ENCODE measurements around the gene STK16.

DNA sequence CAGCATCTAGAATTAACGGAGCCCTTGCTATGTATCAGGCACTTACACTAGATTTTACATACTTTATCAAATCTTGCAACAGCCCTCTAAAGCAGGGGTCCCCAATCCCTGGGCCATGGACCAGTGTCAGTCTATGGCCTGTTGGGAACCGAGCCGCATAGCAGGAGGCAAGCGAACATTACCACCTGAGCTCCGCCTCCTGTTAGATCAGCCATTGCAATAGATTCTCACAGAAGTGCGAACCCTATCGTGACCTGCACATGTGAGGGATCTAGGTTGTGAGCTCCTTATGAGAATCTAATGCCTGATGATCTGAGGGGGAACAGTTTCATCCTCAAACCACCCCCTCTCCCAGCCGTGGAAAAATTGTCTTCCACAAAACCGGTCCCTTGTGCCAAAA, 47.3 kb downstream of the STK16 start:
- TF ChIP-seq JUND (IDR thresholded peaks at IDR 0.05) = no peak
- TF ChIP-seq, protein P1, sequence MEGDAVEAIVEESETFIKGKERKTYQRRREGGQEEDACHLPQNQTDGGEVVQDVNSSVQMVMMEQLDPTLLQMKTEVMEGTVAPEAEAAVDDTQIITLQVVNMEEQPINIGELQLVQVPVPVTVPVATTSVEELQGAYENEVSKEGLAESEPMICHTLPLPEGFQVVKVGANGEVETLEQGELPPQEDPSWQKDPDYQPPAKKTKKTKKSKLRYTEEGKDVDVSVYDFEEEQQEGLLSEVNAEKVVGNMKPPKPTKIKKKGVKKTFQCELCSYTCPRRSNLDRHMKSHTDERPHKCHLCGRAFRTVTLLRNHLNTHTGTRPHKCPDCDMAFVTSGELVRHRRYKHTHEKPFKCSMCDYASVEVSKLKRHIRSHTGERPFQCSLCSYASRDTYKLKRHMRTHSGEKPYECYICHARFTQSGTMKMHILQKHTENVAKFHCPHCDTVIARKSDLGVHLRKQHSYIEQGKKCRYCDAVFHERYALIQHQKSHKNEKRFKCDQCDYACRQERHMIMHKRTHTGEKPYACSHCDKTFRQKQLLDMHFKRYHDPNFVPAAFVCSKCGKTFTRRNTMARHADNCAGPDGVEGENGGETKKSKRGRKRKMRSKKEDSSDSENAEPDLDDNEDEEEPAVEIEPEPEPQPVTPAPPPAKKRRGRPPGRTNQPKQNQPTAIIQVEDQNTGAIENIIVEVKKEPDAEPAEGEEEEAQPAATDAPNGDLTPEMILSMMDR (IDR thresholded peaks at IDR 0.05; ENCODE audit: low read depth, low read length, missing input control) = no peak

Measured in liver (tissue), 3 donors.